SK-N-SH (cell line): ENCODE measurements around the gene LARGE1.

Experiments
- FOXJ3 ChIP-seq: sonication (generic); formaldehyde crosslinking; IDR thresholded peaks from 2 replicates; pipeline ENCODE4 v1.5.1; 2020; ENCODE audit warnings: mild to moderate bottlenecking, missing genetic modification reagents
- POLR2AphosphoS5 ChIP-seq: IDR thresholded peaks from 2 replicates; pipeline ENCODE4 v1.6.1; 2012; ENCODE audit warnings: low read depth, low read length
- RAD21 ChIP-seq: IDR thresholded peaks from 2 replicates; pipeline ENCODE4 v1.6.1; 2012; ENCODE audit warnings: mild to moderate bottlenecking, low read length
- SIN3A ChIP-seq: IDR thresholded peaks from 2 replicates; pipeline ENCODE4 v1.6.1; 2012; ENCODE audit warnings: low read depth, mild to moderate bottlenecking, low read length, moderate library complexity, borderline replicate concordance
- TF ChIP-seq, protein P1 (sequence below): fragments of 200-600 bp; sonication (generic); IDR thresholded peaks from 2 replicates; pipeline ENCODE4 v1.6.1; 2017; ENCODE audit warnings: antibody characterized with exemption, mild to moderate bottlenecking, moderate library complexity

DNA sequence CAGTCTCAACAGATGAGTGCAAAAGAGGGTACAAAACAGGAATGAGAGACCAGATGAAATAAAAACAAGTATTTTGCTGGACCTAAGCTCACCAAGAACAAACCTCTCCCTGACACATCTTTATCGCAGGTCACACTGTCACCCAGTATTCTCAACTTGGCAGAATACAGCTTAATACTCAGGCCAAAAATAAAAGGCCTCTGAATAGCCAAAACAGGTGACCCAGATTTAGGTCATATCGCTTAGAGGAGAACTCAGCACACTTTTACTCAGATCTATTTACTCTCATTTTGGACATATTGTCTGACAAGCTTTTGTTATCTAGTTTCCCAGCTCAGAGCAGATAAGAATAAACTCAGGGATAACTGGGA is 645.2 kb downstream of the LARGE1 start:
- no peak for TF ChIP-seq FOXJ3 (CRISPR knock-in tag)
- TF ChIP-seq RAD21: no peak
- TF ChIP-seq POLR2AphosphoS5: no peak
- TF ChIP-seq, protein P1, sequence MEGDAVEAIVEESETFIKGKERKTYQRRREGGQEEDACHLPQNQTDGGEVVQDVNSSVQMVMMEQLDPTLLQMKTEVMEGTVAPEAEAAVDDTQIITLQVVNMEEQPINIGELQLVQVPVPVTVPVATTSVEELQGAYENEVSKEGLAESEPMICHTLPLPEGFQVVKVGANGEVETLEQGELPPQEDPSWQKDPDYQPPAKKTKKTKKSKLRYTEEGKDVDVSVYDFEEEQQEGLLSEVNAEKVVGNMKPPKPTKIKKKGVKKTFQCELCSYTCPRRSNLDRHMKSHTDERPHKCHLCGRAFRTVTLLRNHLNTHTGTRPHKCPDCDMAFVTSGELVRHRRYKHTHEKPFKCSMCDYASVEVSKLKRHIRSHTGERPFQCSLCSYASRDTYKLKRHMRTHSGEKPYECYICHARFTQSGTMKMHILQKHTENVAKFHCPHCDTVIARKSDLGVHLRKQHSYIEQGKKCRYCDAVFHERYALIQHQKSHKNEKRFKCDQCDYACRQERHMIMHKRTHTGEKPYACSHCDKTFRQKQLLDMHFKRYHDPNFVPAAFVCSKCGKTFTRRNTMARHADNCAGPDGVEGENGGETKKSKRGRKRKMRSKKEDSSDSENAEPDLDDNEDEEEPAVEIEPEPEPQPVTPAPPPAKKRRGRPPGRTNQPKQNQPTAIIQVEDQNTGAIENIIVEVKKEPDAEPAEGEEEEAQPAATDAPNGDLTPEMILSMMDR: no peak
- TF ChIP-seq SIN3A: no peak
